OCI-LY7 (cell line): Measurements from ENCODE around the gene RPL27. TPM values are rescaled to one million over a fixed set of nuclear protein-coding genes. Genes with fewer than 3 reads are reported as not detected.

ENCODE experiments used
- BruUV-seq: library from RNA; stranded (reverse); fragments of 400-500 nt; replicated peaks from 2 replicates; lab custom pipeline; 2021; lab: Mats Ljungman, UMichigan
- CTCF ChIA-PET: fragments of 300-600 bp; sonication (Branson Sonifier 250); formaldehyde crosslinking; loops from one replicate; lab custom pipeline; 2022; ENCODE audit warnings: antibody characterized with exemption; ENCODE audit not compliant: unreplicated experiment; lab: Charles Lee
- POLR2A ChIA-PET: fragments of 300-600 bp; sonication (Branson Sonifier 250); formaldehyde crosslinking; loops from one replicate; lab custom pipeline; 2022; ENCODE audit warnings: antibody characterized with exemption; lab: Charles Lee
- DNase-seq: peaks from one replicate; pipeline ENCODE4 v3.0.0-alpha.2; 2015; ENCODE audit warnings: low spot score
- H2AFZ ChIP-seq: fragments of 200-600 bp; sonication (generic), shearing (Covaris generic); 2 replicates; pipeline ENCODE4 v1.6.1; 2014; ENCODE audit warnings: mild to moderate bottlenecking, antibody characterized with exemption, low read length, moderate library complexity
- H3K27ac ChIP-seq: fragments of 200-600 bp; sonication (generic); 2 replicates; pipeline ENCODE4 v1.5.1; 2014; ENCODE audit warnings: mixed run types, low read depth, mild to moderate bottlenecking, moderate library complexity, low read length, inconsistent platforms; ENCODE audit not compliant: poor library complexity, severe bottlenecking
- H3K36me3 ChIP-seq: fragments of 200-600 bp; sonication (generic); 2 replicates; pipeline ENCODE4 v1.6.1; 2014; ENCODE audit warnings: mild to moderate bottlenecking, antibody characterized with exemption, low read length, moderate library complexity, mixed read lengths; ENCODE audit not compliant: insufficient read depth
- H3K4me1 ChIP-seq: fragments of 200-600 bp; sonication (generic); 2 replicates; pipeline ENCODE4 v1.5.1; 2014; ENCODE audit warnings: mild to moderate bottlenecking, low read length; ENCODE audit not compliant: insufficient read depth, poor library complexity, severe bottlenecking
- H3K4me2 ChIP-seq: fragments of 200-600 bp; sonication (generic); 2 replicates; pipeline ENCODE4 v1.6.1; 2014; ENCODE audit warnings: mild to moderate bottlenecking, low read length
- H3K4me3 ChIP-seq: fragments of 200-600 bp; sonication (generic); 2 replicates; pipeline ENCODE4 v1.5.1; 2014; ENCODE audit warnings: mild to moderate bottlenecking, low read depth, low read length; ENCODE audit not compliant: poor library complexity, severe bottlenecking
- H3K79me2 ChIP-seq: fragments of 200-600 bp; sonication (generic); 2 replicates; pipeline ENCODE4 v1.6.1; 2016; ENCODE audit warnings: low read depth, mild to moderate bottlenecking, low read length, moderate library complexity, mixed read lengths; ENCODE audit not compliant: insufficient read depth
- H3K9me2 ChIP-seq: fragments of 200-600 bp; sonication (generic); 2 replicates; pipeline ENCODE4 v1.6.1; 2016; ENCODE audit warnings: mild to moderate bottlenecking, low read length, mixed read lengths; ENCODE audit not compliant: insufficient read depth
- H3K9me3 ChIP-seq: fragments of 200-600 bp; sonication (generic); 2 replicates; pipeline ENCODE4 v1.6.1; 2014; ENCODE audit warnings: mild to moderate bottlenecking, mixed run types, low read length, mixed read lengths
- H4K20me1 ChIP-seq: fragments of 200-600 bp; sonication (generic); 2 replicates; pipeline ENCODE4 v1.6.1; 2014; ENCODE audit warnings: mild to moderate bottlenecking, antibody characterized with exemption, low read length, moderate library complexity, mixed read lengths; ENCODE audit not compliant: insufficient read depth
- CTCF ChIP-seq: fragments of 200-600 bp; sonication (generic); conservative IDR thresholded peaks from 2 replicates; pipeline ENCODE4 v1.5.1; 2014; ENCODE audit warnings: mild to moderate bottlenecking, antibody characterized with exemption, low read length, moderate library complexity, mixed read lengths
- EZH2phosphoT487 ChIP-seq: fragments of 200-600 bp; sonication (generic); IDR thresholded peaks from 2 replicates; pipeline ENCODE4 v1.6.1; 2018; ENCODE audit warnings: low read depth, borderline replicate concordance, mild to moderate bottlenecking, mixed run types, antibody characterized with exemption, low read length, moderate library complexity, mixed read lengths
- intact Hi-C: fragments of 100-400 bp; cut with micrococcal nuclease; formaldehyde crosslinking; loops from one replicate; pipeline ENCODE4 v1.10.0; 2022; ENCODE audit not compliant: unreplicated experiment
- total RNA-seq, 2 experiments: library from RNA; depleted of rRNA in 1 of 2; stranded (reverse); fragments of >200 nt in 1 of 2; shearing (Covaris generic) in 1 of 2; gene quantifications; 2 replicates each; pipeline ENCODE4 v1.2.3, GENCODE V29; 2014 to 2022

RPL27 gene
- total RNA-seq, 2 experiments from 2014 or later, result 1,313 to 2,299 TPM

GRCh38 chr17:43040655-43041054 lies 42.4 kb downstream of the RPL27 start:
- DNase-seq, result no peak
- no peaks in the 10 kb centered on the region for H3K79me2 ChIP-seq
- peaks cover 33% of the 10 kb centered on the region for H3K36me3 ChIP-seq
- H3K4me3 ChIP-seq, result no peak overlapping the region
- TF ChIP-seq EZH2phosphoT487, result no peak
- TF ChIP-seq CTCF, result no peak
- no peak overlapping the region for H3K27ac ChIP-seq
- CTCF ChIA-PET, result no interaction called here
- no TSS peak for BruUV-seq
- no peaks in the 10 kb centered on the region for H3K9me3 ChIP-seq
- POLR2A ChIA-PET, result no interaction called here
- H3K4me1 ChIP-seq, result no peaks in the 10 kb centered on the region
- H2AFZ ChIP-seq, result no peak overlapping the region
- intact Hi-C loops, result no loop called here
- no peaks in the 10 kb centered on the region for H3K9me2 ChIP-seq
- no peak overlapping the region for H3K4me2 ChIP-seq
- H4K20me1 ChIP-seq, result no peaks in the 10 kb centered on the region

- no peak for DNase-seq
- BruUV-seq, result no TSS peak
- Histone ChIP-seq H3K9me2 (no peaks in the 10 kb centered on the region), H3K4me1 (no peaks in the 10 kb centered on the region), H3K36me3 (peaks cover 44% of the 10 kb centered on the region), H4K20me1 (no peaks in the 10 kb centered on the region), H3K27ac (no peak overlapping the region), H3K4me3 (no peak overlapping the region), H2AFZ (no peak overlapping the region), H3K9me3 (no peaks in the 10 kb centered on the region), H3K4me2 (no peak overlapping the region), H3K79me2 (no peaks in the 10 kb centered on the region)
- intact Hi-C loops, result no loop called here
- ChIA-PET CTCF (interaction anchor here (0.5 kb wide), 1 partner anchor 87 kb away, joined by 4 read pairs; no protein-coding TSS in a partner anchor), POLR2A (interaction anchor here (0.6 kb wide), 1 partner anchor 23 kb away, joined by 4 read pairs; no protein-coding TSS in a partner anchor)
- TF ChIP-seq EZH2phosphoT487, result no peak
- no peak for TF ChIP-seq CTCF
Observed at GRCh38 chr17:43042025-43042628, 43.9 kb downstream of the RPL27 start.

- no peaks in the 10 kb centered on the region for H3K4me1 ChIP-seq
- H3K27ac ChIP-seq, result no peak overlapping the region
- ChIA-PET POLR2A (no interaction called here), CTCF (no interaction called here)
- peaks cover 56% of the 10 kb centered on the region for H3K36me3 ChIP-seq
- no peaks in the 10 kb centered on the region for H3K9me2 ChIP-seq
- H2AFZ ChIP-seq, result no peak overlapping the region
- no peak for DNase-seq
- no peaks in the 10 kb centered on the region for H3K79me2 ChIP-seq
- no peaks in the 10 kb centered on the region for H4K20me1 ChIP-seq
- TF ChIP-seq CTCF, result no peak
- TF ChIP-seq EZH2phosphoT487, result no peak
- H3K4me3 ChIP-seq, result no peak overlapping the region
- intact Hi-C loops, result no loop called here
- BruUV-seq, result no TSS peak
- H3K4me2 ChIP-seq, result no peak overlapping the region
- H3K9me3 ChIP-seq, result no peaks in the 10 kb centered on the region
Observed at GRCh38 chr17:43043307-43043706, 45.1 kb downstream of the RPL27 start.
